ENCODE results near the gene GCNT2. TPM values are rescaled to one million over a fixed set of nuclear protein-coding genes. Genes with fewer than 3 reads are reported as not detected.

The GCNT2 gene
- total and polyA plus RNA-seq, 2 of the 8 experiments (the other 6 are each of a cell fraction or from before 2014, with no cell fraction given) = 19.3 to 52.5 TPM

GRCh38 chr6:10644225-10644624 is 123.1 kb downstream of the GCNT2 start (continued):
- TF ChIP-seq CHD2 (IDR thresholded peaks at IDR 0.05; ENCODE audit: low read length) = no peak
